ENCODE measurements around the gene SEMA5B. TPM values are rescaled to one million over a fixed set of nuclear protein-coding genes. Genes with fewer than 3 reads are reported as not detected.

Gene SEMA5B
- total and polyA plus RNA-seq, 12 donors, result 1.3 to 12.7 (median 7.4) TPM

- Histone ChIP-seq H3K4me3 (no peak overlapping the region), H3K27ac (no peak overlapping the region), H3K27me3 (no peaks in the 10 kb centered on the region), H3K9me3 (no peaks in the 10 kb centered on the region), H3K4me1 (peaks cover 0 to 5% (median 0%) of the 10 kb centered on the region in 9 donors), H3K36me3 (no peaks in the 10 kb centered on the region)
- DNase-seq (no peak), ATAC-seq (no peak)
- WGBS, 2 donors, result 83 to 85% methylated on average over 7 of the region's 7 CpGs
- intact Hi-C loops (cut with DNase I), result no loop called here
- TF ChIP-seq, protein P1, sequence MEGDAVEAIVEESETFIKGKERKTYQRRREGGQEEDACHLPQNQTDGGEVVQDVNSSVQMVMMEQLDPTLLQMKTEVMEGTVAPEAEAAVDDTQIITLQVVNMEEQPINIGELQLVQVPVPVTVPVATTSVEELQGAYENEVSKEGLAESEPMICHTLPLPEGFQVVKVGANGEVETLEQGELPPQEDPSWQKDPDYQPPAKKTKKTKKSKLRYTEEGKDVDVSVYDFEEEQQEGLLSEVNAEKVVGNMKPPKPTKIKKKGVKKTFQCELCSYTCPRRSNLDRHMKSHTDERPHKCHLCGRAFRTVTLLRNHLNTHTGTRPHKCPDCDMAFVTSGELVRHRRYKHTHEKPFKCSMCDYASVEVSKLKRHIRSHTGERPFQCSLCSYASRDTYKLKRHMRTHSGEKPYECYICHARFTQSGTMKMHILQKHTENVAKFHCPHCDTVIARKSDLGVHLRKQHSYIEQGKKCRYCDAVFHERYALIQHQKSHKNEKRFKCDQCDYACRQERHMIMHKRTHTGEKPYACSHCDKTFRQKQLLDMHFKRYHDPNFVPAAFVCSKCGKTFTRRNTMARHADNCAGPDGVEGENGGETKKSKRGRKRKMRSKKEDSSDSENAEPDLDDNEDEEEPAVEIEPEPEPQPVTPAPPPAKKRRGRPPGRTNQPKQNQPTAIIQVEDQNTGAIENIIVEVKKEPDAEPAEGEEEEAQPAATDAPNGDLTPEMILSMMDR (IDR thresholded peaks at IDR 0.05), result no peak
Measured at GRCh38 chr3:123002749-123003497, 24.6 kb downstream of the SEMA5B start.

DNA sequence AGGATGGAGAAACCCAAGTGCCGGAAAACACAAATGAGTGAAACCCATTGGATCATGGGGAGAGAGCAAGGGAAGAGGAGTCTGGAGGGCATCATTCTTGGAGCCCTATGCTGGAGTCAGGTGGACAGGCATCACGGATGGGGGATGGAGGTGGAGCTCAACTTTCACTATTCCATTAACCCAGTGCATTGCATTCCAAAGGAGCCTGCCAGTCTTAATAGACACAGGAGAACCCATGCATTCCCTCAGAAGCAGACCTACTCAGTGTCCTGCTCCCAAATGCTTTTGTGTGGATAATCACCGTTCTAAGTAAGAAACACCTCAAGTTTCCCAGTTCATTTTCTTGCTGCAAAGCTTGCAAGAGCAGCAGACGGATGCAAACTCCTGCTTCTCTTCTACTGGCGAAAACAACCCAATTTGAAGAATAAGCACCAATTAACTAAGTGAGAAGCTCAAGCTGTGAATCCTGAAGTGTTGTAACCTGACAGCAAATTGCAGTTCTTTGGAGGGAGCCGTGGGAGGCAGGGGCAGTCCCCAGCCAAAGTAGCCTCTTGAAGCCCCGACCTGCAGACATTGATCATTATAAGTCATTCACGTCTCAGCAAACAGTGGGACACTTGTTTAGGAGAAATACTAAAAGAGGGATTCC lies 25.3 kb downstream of the SEMA5B start:
- intact Hi-C loops (cut with DNase I), result no loop called here
- Histone ChIP-seq H3K4me1 (peaks cover 0 to 5% (median 0%) of the 10 kb centered on the region in 9 donors), H3K36me3 (no peaks in the 10 kb centered on the region), H3K4me3 (no peak overlapping the region), H3K27ac (no peak overlapping the region), H3K9me3 (no peaks in the 10 kb centered on the region), H3K27me3 (no peaks in the 10 kb centered on the region)
- DNase-seq (no peak), ATAC-seq (no peak)
- TF ChIP-seq, protein P1 (IDR thresholded peaks at IDR 0.05), result no peak
- WGBS, 2 donors, result 79 to 92% methylated on average over 8 of the region's 8 CpGs

DNA sequence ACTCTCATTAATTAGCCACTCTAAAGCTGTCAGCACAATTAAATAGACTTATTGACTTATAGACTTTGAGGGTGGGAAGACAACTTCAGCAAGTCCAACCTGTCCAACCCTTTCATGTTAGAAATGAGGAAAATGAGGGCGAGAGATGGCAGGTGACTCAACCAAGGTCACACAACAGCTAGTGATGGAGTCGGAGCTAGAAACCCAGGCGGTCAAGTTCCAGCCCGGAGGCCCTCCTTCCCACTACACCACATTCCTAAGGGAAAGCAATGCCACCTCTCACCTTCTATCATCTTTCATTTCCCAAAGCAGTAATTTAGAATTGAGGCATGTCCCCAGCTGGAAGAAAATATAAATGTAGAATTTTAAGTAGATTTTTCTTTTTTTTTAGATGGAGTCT lies 28.7 kb downstream of the SEMA5B start:
- intact Hi-C loops (cut with DNase I), result no loop called here
- Histone ChIP-seq H3K27ac (no peak overlapping the region), H3K4me3 (no peak overlapping the region), H3K36me3 (no peaks in the 10 kb centered on the region), H3K9me3 (no peaks in the 10 kb centered on the region), H3K27me3 (no peaks in the 10 kb centered on the region), H3K4me1 (peaks cover 0 to 18% (median 10%) of the 10 kb centered on the region in 9 donors)
- ATAC-seq (no peak), DNase-seq (no peak)
- WGBS, 2 donors, result 95 to 97% methylated on average over 4 of the region's 4 CpGs
- TF ChIP-seq, protein P1 (IDR thresholded peaks at IDR 0.05), result no peak

DNA sequence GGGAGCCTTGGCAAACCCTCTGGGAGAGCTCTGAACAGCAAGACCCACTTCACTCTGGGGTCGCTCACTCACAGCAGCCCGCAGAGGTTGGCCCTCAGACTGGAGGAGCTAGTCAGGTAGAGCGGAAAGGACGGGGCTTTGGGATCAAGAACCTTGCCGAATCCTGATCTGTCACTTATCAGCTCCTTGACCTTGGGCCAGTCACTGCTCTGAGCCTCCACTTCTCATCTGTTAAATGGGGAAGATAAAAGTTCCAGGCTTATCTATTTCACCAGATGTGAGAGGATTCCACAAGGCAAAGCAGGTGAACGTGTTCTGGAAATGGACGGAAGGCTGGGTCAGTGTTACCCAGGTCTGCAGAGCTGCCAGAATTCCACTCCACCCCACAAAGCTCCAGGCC lies 29.4 kb downstream of the SEMA5B start:
- H3K4me3 ChIP-seq, result no peak overlapping the region
- H3K9me3 ChIP-seq, result no peaks in the 10 kb centered on the region
- intact Hi-C loops (cut with DNase I), result no loop called here
- peaks cover 0 to 1% (median 0%) of the 10 kb centered on the region in 7 donors for H3K27me3 ChIP-seq
- DNase-seq (no peak), ATAC-seq (no peak)
- no peak overlapping the region for H3K27ac ChIP-seq
- WGBS, 2 donors, result 93 to 96% methylated on average over 7 of the region's 7 CpGs
- H3K36me3 ChIP-seq, result no peaks in the 10 kb centered on the region
- H3K4me1 ChIP-seq, result peaks cover 0 to 21% (median 13%) of the 10 kb centered on the region in 9 donors
- TF ChIP-seq, protein P1 (IDR thresholded peaks at IDR 0.05), result no peak
